ENCODE measurements around the gene LENEP.

LENEP gene

GRCh38 chr1:155011437-155012025, 18.1 kb downstream of the LENEP start:
- no peak for DNase-seq

GRCh38 chr1:155012026-155012546, 18.7 kb downstream of the LENEP start:
- no peak for DNase-seq

GRCh38 chr1:155012776-155013602, 19.6 kb downstream of the LENEP start:
- DNase-seq, result no peak

GRCh38 chr1:155013632-155014031, 20.2 kb downstream of the LENEP start:
- DNase-seq, result no peak

GRCh38 chr1:155014709-155015508, 21.5 kb downstream of the LENEP start:
- no peak for DNase-seq

GRCh38 chr1:155015527-155016230, 22.3 kb downstream of the LENEP start:
- no peak for DNase-seq

- no peak for DNase-seq
Observed at GRCh38 chr1:155016231-155016831, 22.9 kb downstream of the LENEP start.

GRCh38 chr1:155017041-155017945, 23.9 kb downstream of the LENEP start:
- DNase-seq, result peak; percentile 90

GRCh38 chr1:155017946-155018316, 24.5 kb downstream of the LENEP start:
- no peak for DNase-seq

- no peak for DNase-seq
Observed at GRCh38 chr1:155018617-155019348, 25.4 kb downstream of the LENEP start.

- DNase-seq, result no peak
Observed at GRCh38 chr1:155019377-155020245, 26.2 kb downstream of the LENEP start.

GRCh38 chr1:155022136-155022926, 28.9 kb downstream of the LENEP start:
- DNase-seq, result no peak

GRCh38 chr1:155022927-155023236, 29.5 kb downstream of the LENEP start:
- no peak for DNase-seq

- no peak for DNase-seq
Observed at GRCh38 chr1:155023627-155024026, 30.2 kb downstream of the LENEP start.

GRCh38 chr1:155024315-155024714, 30.9 kb downstream of the LENEP start:
- no peak for DNase-seq

- no peak for DNase-seq
Observed at GRCh38 chr1:155026154-155026553, 32.8 kb downstream of the LENEP start.

GRCh38 chr1:155026588-155026987, 33.2 kb downstream of the LENEP start:
- no peak for DNase-seq

- no peak for DNase-seq
Observed at GRCh38 chr1:155029513-155030242, 36.3 kb downstream of the LENEP start.

All from CD4-positive, alpha-beta T cell treated with Interleukin-4 for 4 hours (primary cell).